ENCODE results near the gene ABCA7. TPM values are rescaled to one million over a fixed set of nuclear protein-coding genes. Genes with fewer than 3 reads are reported as not detected.

ABCA7 gene
- total and polyA plus RNA-seq, 2 of the 13 experiments (the other 11 are each of a cell fraction or from before 2014, with no cell fraction given), result 4.4 to 32.4 TPM

- TF ChIP-seq SP1 (IDR thresholded peaks at IDR 0.05) (no peak), SP1 (CRISPR knock-in tag; IDR thresholded peaks at IDR 0.05) (no peak), ZNF776 (CRISPR knock-in tag; IDR thresholded peaks at IDR 0.05) (peak; percentile 16; the same call in 1 of the 2 replicates), ZNF296 (CRISPR knock-in tag; conservative IDR thresholded peaks at IDR 0.05) (no peak), RBM22 (optimal IDR thresholded peaks at IDR 0.05; ENCODE audit: low read length) (no peak), HCFC1 (IDR thresholded peaks at IDR 0.05; ENCODE audit: low read depth, low read length) (no peak), CBFB (CRISPR knock-in tag; IDR thresholded peaks at IDR 0.05) (0 out of 2 replicates have a peak, but pooled peaks have one; percentile 5), U2AF1 (optimal IDR thresholded peaks at IDR 0.05; ENCODE audit: low read depth, low read length) (no peak), ZNF547 (CRISPR knock-in tag; IDR thresholded peaks at IDR 0.05) (no peak), ZNF720 (CRISPR knock-in tag; IDR thresholded peaks at IDR 0.05) (no peak), ZFP37 (CRISPR knock-in tag; IDR thresholded peaks at IDR 0.05; ENCODE audit: borderline replicate concordance) (no peak), ARID2 (CRISPR knock-in tag; IDR thresholded peaks at IDR 0.05; ENCODE audit: borderline replicate concordance) (0 out of 2 replicates have a peak, but pooled peaks have one; percentile 22), RFXANK (CRISPR knock-in tag; IDR thresholded peaks at IDR 0.05) (no peak), PPARG (CRISPR knock-in tag; conservative IDR thresholded peaks at IDR 0.05) (no peak), NR1H2 (CRISPR knock-in tag; IDR thresholded peaks at IDR 0.05; ENCODE audit: borderline replicate concordance, low read depth) (no peak), ARID4A (CRISPR knock-in tag; IDR thresholded peaks at IDR 0.05; ENCODE audit: borderline replicate concordance) (peak; percentile 4; the same call in 1 of the 2 replicates), ETV6 (CRISPR knock-in tag; conservative IDR thresholded peaks at IDR 0.05) (no peak), SNRNP70 (IDR thresholded peaks at IDR 0.05; ENCODE audit: low read depth, low read length) (no peak), ZNF33B (CRISPR knock-in tag; IDR thresholded peaks at IDR 0.05) (no peak), RBM39 (IDR thresholded peaks at IDR 0.05; ENCODE audit: low read depth, low read length, poor library complexity, severe bottlenecking) (peak; percentile 17), MATR3 (CRISPR knock-in tag; IDR thresholded peaks at IDR 0.05) (no peak), ZBTB1 (CRISPR knock-in tag; IDR thresholded peaks at IDR 0.05; ENCODE audit: borderline replicate concordance) (no peak), SNAI1 (CRISPR knock-in tag; IDR thresholded peaks at IDR 0.05; ENCODE audit: borderline replicate concordance) (no peak), JDP2 (CRISPR knock-in tag; IDR thresholded peaks at IDR 0.05; ENCODE audit: borderline replicate concordance) (no peak), HNF1B (CRISPR knock-in tag; IDR thresholded peaks at IDR 0.05) (no peak)
Measured at GRCh38 chr19:1026783-1027649, 12.9 kb upstream of the ABCA7 start (continued).

Data from HepG2 (cell line).